T-helper 1 cell treated with Interleukin-12 subunit alpha and Interleukin-12 subunit beta and Interleukin-4 antibody, amounts not matched to agents 30 μg/mL and 1 μg/mL, for 36 hours (primary cell): ENCODE measurements around the gene GALNT14.

Experiments used
- H3K27ac Mint-ChIP-seq: one replicate; pipeline ENCODE4 v1.8.0; 2021; ENCODE audit warnings: mild to moderate bottlenecking, mixed read lengths
- H3K27me3 Mint-ChIP-seq: one replicate; pipeline ENCODE4 v1.8.0; 2021; ENCODE audit warnings: low read depth, mixed read lengths
- H3K36me3 Mint-ChIP-seq: one replicate; pipeline ENCODE4 v1.8.0; 2021; ENCODE audit warnings: low read depth, mixed read lengths
- H3K4me1 Mint-ChIP-seq: one replicate; pipeline ENCODE4 v1.8.0; 2021; ENCODE audit warnings: low read depth, mixed read lengths
- H3K4me3 Mint-ChIP-seq: one replicate; pipeline ENCODE4 v1.8.0; 2021; ENCODE audit warnings: mild to moderate bottlenecking, moderate library complexity, mixed read lengths
- H3K9me3 Mint-ChIP-seq: one replicate; pipeline ENCODE4 v1.8.0; 2021; ENCODE audit warnings: mixed read lengths

The GALNT14 gene

GRCh38 chr2:31047599-31047998 lies 90.6 kb downstream of the GALNT14 start:
- Mint-ChIP-seq H3K9me3 (no peaks in the 10 kb centered on the region), H3K27ac (no peak overlapping the region), H3K27me3 (no peaks in the 10 kb centered on the region), H3K4me3 (no peak overlapping the region), H3K36me3 (no peaks in the 10 kb centered on the region), H3K4me1 (no peaks in the 10 kb centered on the region)

- Mint-ChIP-seq H3K36me3 (no peaks in the 10 kb centered on the region), H3K27me3 (no peaks in the 10 kb centered on the region), H3K9me3 (peaks cover 31% of the 10 kb centered on the region), H3K4me3 (no peak overlapping the region), H3K4me1 (no peaks in the 10 kb centered on the region), H3K27ac (no peak overlapping the region)
Observed at GRCh38 chr2:31038385-31038784, 99.9 kb downstream of the GALNT14 start.

DNA sequence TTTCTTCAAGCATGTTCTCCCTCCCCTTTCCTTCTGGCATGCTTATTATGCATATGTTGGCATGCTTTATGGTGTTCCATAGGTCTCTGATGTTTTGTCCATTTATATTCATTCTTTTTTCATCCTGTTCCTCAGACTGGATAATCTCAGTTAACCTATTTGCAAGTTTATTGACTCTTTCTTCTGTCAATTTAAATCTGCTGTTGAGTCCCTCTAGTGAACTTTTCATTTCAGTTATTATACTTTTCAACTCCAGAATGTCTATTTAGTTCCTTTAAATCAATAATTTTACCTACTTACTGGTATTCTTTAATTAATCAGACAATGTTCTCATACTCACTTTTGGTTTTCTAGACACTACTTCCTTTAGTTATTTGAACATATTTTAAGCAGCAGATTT lies 101.2 kb downstream of the GALNT14 start:
- no peaks in the 10 kb centered on the region for H3K4me1 Mint-ChIP-seq
- no peaks in the 10 kb centered on the region for H3K27me3 Mint-ChIP-seq
- H3K4me3 Mint-ChIP-seq: no peak overlapping the region
- peaks cover 31% of the 10 kb centered on the region for H3K9me3 Mint-ChIP-seq
- no peaks in the 10 kb centered on the region for H3K36me3 Mint-ChIP-seq
- no peak overlapping the region for H3K27ac Mint-ChIP-seq

GRCh38 chr2:31033032-31033431 lies 105.2 kb downstream of the GALNT14 start:
- Mint-ChIP-seq H3K27ac (no peak overlapping the region), H3K36me3 (no peaks in the 10 kb centered on the region), H3K4me3 (no peak overlapping the region), H3K27me3 (no peaks in the 10 kb centered on the region), H3K4me1 (no peaks in the 10 kb centered on the region), H3K9me3 (peaks cover 24% of the 10 kb centered on the region)

GRCh38 chr2:31032475-31032874 lies 105.8 kb downstream of the GALNT14 start:
- no peak overlapping the region for H3K4me3 Mint-ChIP-seq
- no peaks in the 10 kb centered on the region for H3K27me3 Mint-ChIP-seq
- H3K36me3 Mint-ChIP-seq: no peaks in the 10 kb centered on the region
- peaks cover 21% of the 10 kb centered on the region for H3K9me3 Mint-ChIP-seq
- H3K4me1 Mint-ChIP-seq: no peaks in the 10 kb centered on the region
- H3K27ac Mint-ChIP-seq: no peak overlapping the region

DNA sequence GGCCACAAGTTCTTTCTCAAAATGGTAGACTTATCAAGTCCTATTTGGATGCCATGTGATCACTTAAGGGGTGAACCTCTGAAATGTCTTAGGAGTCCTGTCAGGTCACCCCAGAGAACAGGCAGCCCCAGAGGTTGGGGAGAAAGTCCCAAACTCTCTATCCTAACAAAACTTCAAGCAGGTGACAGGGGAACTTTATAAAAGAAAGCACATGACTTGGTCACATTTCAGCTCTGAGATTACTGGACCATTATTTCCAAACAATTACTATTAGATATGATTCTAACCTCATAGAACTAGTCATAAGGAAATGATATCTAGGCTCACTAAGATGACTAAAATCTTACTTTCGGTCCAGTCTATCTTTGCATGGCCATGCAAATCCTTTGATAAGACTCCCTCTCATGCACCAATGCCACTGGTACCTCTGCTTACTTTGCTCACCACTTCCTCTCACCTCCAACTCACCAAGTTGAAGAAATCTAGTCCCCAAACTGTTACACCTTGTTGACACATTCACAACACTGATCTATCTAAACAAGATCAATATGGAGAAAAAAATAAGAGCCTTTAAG lies 107.0 kb downstream of the GALNT14 start:
- no peaks in the 10 kb centered on the region for H3K4me1 Mint-ChIP-seq
- peaks cover 8% of the 10 kb centered on the region for H3K9me3 Mint-ChIP-seq
- H3K4me3 Mint-ChIP-seq: no peak overlapping the region
- no peaks in the 10 kb centered on the region for H3K27me3 Mint-ChIP-seq
- no peaks in the 10 kb centered on the region for H3K36me3 Mint-ChIP-seq
- H3K27ac Mint-ChIP-seq: no peak overlapping the region

DNA sequence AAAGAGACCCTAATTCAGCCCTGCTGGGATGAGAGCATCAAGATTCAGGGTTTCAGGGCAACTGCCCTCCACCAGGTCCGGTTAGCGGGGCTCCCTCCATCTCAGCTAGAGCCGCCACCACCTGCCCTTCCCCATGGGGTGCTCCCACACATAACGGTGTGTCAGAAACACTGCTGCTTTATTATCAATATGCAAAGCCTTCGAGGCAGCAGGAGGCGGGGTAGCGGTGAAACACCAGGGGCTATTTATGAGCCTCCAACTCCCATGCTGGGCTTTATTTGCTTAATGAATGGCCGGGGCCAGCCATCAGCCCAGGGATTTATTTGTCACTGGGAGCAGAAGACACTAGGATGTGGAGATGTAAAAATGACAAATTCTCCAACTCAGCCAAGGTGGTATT lies 109.8 kb downstream of the GALNT14 start:
- no peaks in the 10 kb centered on the region for H3K9me3 Mint-ChIP-seq
- no peaks in the 10 kb centered on the region for H3K4me1 Mint-ChIP-seq
- H3K27ac Mint-ChIP-seq: no peak overlapping the region
- H3K4me3 Mint-ChIP-seq: no peak overlapping the region
- no peaks in the 10 kb centered on the region for H3K36me3 Mint-ChIP-seq
- no peaks in the 10 kb centered on the region for H3K27me3 Mint-ChIP-seq

GRCh38 chr2:31027549-31027948 lies 110.7 kb downstream of the GALNT14 start:
- Mint-ChIP-seq H3K4me1 (no peaks in the 10 kb centered on the region), H3K27ac (no peak overlapping the region), H3K36me3 (no peaks in the 10 kb centered on the region), H3K27me3 (no peaks in the 10 kb centered on the region), H3K4me3 (no peak overlapping the region), H3K9me3 (no peaks in the 10 kb centered on the region)

- H3K27ac Mint-ChIP-seq: no peak overlapping the region
- H3K4me1 Mint-ChIP-seq: no peaks in the 10 kb centered on the region
- no peaks in the 10 kb centered on the region for H3K9me3 Mint-ChIP-seq
- no peaks in the 10 kb centered on the region for H3K27me3 Mint-ChIP-seq
- H3K4me3 Mint-ChIP-seq: no peak overlapping the region
- H3K36me3 Mint-ChIP-seq: no peaks in the 10 kb centered on the region
Observed at GRCh38 chr2:31023541-31023940, 114.7 kb downstream of the GALNT14 start.

- Mint-ChIP-seq H3K27ac (no peak overlapping the region), H3K4me3 (no peak overlapping the region), H3K4me1 (no peaks in the 10 kb centered on the region), H3K9me3 (no peaks in the 10 kb centered on the region), H3K36me3 (no peaks in the 10 kb centered on the region), H3K27me3 (no peaks in the 10 kb centered on the region)
Observed at GRCh38 chr2:31020713-31021112, 117.5 kb downstream of the GALNT14 start.

GRCh38 chr2:31018280-31018679 lies 120.0 kb downstream of the GALNT14 start:
- Mint-ChIP-seq H3K9me3 (no peaks in the 10 kb centered on the region), H3K4me3 (no peak overlapping the region), H3K27ac (no peak overlapping the region), H3K4me1 (no peaks in the 10 kb centered on the region), H3K27me3 (no peaks in the 10 kb centered on the region), H3K36me3 (no peaks in the 10 kb centered on the region)

- Mint-ChIP-seq H3K9me3 (no peaks in the 10 kb centered on the region), H3K36me3 (no peaks in the 10 kb centered on the region), H3K27ac (no peak overlapping the region), H3K4me3 (no peak overlapping the region), H3K27me3 (no peaks in the 10 kb centered on the region), H3K4me1 (no peaks in the 10 kb centered on the region)
Observed at GRCh38 chr2:31016648-31017047, 121.6 kb downstream of the GALNT14 start.

DNA sequence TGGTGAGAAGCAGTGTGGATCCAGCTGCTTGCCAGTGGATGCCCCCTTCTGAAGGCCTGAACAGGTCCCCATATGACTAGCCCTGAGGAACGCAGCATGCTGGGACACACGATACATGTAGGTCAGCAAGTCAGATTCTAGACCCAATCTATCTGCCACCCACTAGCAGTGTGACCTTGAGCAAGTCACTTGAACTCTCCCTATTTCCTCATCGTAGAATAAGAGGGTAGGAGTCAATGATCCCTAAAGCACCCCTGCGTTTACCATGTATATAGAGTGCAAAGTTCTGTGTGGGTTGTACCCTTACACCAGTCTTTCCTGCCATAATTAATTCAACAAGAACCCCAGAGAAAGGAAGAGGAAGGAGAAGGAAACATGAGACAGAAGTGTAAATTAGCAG lies 123.7 kb downstream of the GALNT14 start:
- H3K9me3 Mint-ChIP-seq: no peaks in the 10 kb centered on the region
- H3K27me3 Mint-ChIP-seq: no peaks in the 10 kb centered on the region
- no peaks in the 10 kb centered on the region for H3K4me1 Mint-ChIP-seq
- no peaks in the 10 kb centered on the region for H3K36me3 Mint-ChIP-seq
- no peak overlapping the region for H3K27ac Mint-ChIP-seq
- H3K4me3 Mint-ChIP-seq: no peak overlapping the region

DNA sequence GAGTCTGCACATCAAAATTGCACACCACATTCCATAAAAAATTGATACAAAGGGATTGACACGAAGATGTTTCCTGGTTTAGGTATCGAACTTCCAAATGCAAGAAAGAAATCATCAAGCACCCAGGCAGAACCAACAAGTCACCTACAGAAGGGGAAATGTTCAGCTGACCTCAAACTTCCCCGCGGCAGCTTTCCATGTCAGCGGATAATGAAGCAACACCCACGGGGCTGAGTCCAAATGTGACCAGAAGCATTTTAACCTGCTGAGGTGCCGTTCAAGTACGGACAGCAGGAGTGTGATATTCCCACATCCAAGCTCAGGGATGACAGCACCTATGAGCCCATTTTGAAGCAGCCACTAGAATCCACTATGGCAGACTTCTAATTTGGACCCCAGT lies 124.9 kb downstream of the GALNT14 start:
- H3K4me1 Mint-ChIP-seq: no peaks in the 10 kb centered on the region
- no peaks in the 10 kb centered on the region for H3K36me3 Mint-ChIP-seq
- H3K4me3 Mint-ChIP-seq: no peak overlapping the region
- no peaks in the 10 kb centered on the region for H3K9me3 Mint-ChIP-seq
- no peaks in the 10 kb centered on the region for H3K27me3 Mint-ChIP-seq
- no peak overlapping the region for H3K27ac Mint-ChIP-seq

DNA sequence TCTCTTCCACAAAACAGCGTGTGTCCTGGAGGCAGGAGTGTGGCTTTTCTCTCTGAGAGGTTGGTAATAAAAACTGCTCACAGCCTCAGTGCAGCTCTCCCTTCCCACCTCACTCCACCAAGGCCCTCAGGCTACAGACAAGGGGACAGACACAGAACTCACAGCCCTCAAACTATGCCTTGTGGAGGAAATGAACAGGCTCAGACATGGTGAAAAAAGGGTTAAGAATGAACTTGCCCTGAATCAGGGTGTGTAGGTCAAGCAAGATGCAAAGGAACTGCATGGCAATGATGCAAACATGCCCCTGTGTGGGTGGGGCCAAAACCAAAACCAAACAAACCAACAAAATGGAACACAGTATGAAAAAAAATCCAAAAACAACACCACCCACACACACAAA lies 125.8 kb downstream of the GALNT14 start:
- Mint-ChIP-seq H3K4me3 (no peak overlapping the region), H3K27ac (no peak overlapping the region), H3K9me3 (no peaks in the 10 kb centered on the region), H3K4me1 (no peaks in the 10 kb centered on the region), H3K36me3 (no peaks in the 10 kb centered on the region), H3K27me3 (no peaks in the 10 kb centered on the region)

DNA sequence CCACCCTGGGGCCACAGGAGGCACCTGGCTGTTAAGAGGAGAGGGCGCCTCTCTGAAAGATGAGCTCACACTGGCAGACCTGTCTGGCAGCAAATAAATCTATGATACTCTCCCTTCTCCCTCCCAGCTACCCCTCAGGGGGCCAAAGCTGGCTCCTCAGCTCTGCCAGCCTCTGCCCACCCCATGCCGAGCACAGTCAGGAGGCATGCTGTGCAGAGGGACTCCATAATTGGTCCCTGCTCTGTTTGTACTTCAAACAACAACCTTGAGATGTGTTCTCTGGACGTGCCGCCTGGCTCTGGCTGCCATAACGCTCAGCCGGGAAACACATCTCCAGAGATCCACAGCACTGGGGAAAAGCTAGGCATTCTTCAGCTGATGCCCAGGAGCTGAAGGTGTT lies 126.7 kb downstream of the GALNT14 start:
- Mint-ChIP-seq H3K27me3 (no peaks in the 10 kb centered on the region), H3K4me1 (no peaks in the 10 kb centered on the region), H3K27ac (no peak overlapping the region), H3K36me3 (no peaks in the 10 kb centered on the region), H3K4me3 (no peak overlapping the region), H3K9me3 (no peaks in the 10 kb centered on the region)
